Measurements from ENCODE around the gene TRIM15.

DNA sequence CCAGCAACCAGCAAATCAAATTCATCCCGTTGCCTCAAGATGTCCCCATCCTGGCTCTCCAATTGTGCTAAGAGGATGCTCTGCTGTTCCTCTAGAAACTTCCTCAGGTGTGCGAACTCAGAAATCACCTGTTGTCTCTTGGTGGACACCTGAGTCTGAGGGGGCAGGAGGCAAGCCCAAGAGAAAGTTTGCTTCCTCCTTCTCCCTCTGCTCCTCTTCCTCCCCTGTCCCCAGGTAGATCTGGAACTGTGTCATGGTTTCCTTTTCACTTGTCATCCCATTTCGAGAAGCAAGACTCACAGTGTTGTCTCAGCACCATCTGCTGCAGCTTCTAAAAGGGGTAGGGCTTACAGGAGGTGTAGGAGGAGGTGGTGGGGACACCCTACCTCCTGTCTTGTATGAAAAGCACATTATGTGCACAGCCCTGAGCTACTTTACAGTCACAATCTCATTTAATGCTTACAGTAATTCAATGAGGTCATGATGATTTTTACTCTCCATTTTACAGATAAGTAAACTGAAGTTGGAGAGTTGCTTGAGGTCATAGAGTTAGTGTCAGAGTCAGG is 4.8 kb upstream of the TRIM15 start:
- TF ChIP-seq, protein P1, sequence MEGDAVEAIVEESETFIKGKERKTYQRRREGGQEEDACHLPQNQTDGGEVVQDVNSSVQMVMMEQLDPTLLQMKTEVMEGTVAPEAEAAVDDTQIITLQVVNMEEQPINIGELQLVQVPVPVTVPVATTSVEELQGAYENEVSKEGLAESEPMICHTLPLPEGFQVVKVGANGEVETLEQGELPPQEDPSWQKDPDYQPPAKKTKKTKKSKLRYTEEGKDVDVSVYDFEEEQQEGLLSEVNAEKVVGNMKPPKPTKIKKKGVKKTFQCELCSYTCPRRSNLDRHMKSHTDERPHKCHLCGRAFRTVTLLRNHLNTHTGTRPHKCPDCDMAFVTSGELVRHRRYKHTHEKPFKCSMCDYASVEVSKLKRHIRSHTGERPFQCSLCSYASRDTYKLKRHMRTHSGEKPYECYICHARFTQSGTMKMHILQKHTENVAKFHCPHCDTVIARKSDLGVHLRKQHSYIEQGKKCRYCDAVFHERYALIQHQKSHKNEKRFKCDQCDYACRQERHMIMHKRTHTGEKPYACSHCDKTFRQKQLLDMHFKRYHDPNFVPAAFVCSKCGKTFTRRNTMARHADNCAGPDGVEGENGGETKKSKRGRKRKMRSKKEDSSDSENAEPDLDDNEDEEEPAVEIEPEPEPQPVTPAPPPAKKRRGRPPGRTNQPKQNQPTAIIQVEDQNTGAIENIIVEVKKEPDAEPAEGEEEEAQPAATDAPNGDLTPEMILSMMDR (IDR thresholded peaks at IDR 0.05) = no peak
- TF ChIP-seq PRDM15 (CRISPR knock-in tag; IDR thresholded peaks at IDR 0.05) (no peak), ZSCAN18 (CRISPR knock-in tag; IDR thresholded peaks at IDR 0.05) (no peak), CBFB (CRISPR knock-in tag; IDR thresholded peaks at IDR 0.05; ENCODE audit: low read depth) (no peak), ZNF317 (CRISPR knock-in tag; IDR thresholded peaks at IDR 0.05; ENCODE audit: borderline replicate concordance, low read depth) (no peak), ZNF512 (CRISPR knock-in tag; IDR thresholded peaks at IDR 0.05; ENCODE audit: borderline replicate concordance) (no peak), FOXK1 (CRISPR knock-in tag; IDR thresholded peaks at IDR 0.05) (no peak)
- TF ChIP-seq, protein P2, sequence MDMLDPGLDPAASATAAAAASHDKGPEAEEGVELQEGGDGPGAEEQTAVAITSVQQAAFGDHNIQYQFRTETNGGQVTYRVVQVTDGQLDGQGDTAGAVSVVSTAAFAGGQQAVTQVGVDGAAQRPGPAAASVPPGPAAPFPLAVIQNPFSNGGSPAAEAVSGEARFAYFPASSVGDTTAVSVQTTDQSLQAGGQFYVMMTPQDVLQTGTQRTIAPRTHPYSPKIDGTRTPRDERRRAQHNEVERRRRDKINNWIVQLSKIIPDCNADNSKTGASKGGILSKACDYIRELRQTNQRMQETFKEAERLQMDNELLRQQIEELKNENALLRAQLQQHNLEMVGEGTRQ (CRISPR knock-in tag; IDR thresholded peaks at IDR 0.05) = no peak
